ENCODE results near the gene VMAC.

VMAC gene

DNA sequence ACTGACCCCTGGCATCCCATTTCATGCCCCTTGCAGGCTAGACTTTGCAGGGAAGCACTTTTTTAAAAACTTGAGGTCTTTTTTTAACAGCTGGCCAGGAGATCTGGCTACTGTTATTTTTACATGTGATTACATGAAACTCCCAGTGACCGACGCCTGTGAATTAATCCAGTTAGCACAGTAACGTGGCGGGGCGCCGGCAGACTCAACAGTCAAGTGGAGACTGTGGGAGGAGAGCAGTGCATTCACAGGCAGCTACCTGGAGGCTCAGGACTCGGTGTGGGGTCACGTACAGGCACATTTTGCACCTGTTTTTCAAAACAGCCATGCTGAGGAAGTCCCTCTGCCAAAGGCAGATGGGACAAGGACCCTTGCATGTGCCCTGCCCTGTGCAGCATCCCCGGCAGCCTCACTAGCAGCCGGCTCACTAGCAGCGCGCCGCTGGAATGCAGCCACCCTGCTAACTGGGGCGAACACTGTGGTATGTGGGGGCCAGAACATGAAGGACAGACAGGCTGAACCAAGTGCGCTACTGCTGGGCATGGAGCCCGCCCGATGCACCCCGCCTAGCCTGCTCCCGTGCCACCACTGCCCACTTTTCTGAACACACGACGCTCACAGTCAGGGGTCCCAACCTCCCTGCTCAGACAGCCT is 28.1 kb downstream of the VMAC start:
- no peak for DNase-seq

GRCh38 chr19:5933391-5934068 is 28.9 kb downstream of the VMAC start:
- DNase-seq: no peak

GRCh38 chr19:5934069-5934401 is 29.4 kb downstream of the VMAC start:
- DNase-seq: no peak

- DNase-seq: no peak
These were observed 30.3 kb downstream of the VMAC start for GRCh38 chr19:5934774-5935472.

GRCh38 chr19:5935473-5936291 is 31.0 kb downstream of the VMAC start:
- no peak for DNase-seq

GRCh38 chr19:5936292-5936592 is 31.6 kb downstream of the VMAC start:
- no peak for DNase-seq

GRCh38 chr19:5937550-5937949 is 32.9 kb downstream of the VMAC start:
- DNase-seq: no peak

DNA sequence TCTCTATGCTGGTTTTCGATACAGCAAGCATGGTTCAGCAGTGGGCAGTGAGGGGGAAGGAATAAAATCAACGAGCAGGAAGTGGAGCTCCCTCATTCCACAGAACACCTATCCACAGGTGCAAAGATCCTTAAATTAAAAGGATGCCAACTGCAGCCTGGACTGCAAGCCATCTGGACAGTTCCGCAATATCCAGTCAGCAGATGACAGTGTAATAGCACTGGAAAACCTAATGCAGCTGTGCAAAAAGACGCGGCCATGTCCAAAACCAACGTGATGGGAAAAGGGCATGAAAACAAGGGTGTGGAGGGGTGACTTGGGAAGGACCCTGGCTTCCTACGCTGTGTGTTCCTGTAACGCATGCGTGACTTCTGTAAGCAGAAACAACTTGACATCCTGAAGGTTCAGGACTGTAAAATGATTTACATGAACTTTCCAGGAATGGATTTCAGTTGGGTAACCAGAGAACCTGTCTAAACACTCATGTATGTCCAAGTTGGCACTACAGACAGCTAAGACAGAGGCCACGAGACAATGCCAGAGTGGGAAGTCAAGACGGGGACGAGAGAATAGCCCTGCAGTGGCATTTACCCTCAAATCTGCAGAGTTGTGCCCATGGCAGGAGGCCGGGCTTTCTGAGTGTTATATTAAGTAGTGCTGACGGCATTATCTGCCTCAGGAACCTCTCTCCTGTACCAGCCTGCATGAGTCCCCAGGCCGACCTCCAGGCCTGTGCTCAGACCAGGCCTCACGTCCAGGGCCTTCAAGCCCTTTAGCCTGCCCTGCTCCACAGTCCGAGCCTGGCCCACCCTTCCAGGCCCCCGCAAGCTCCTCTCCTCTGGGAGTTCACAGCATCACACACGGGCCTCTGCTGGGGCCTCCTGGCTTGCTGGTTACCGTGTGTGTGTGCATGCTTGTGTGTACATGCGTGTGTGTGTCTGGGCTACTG is 35.9 kb downstream of the VMAC start:
- no peak for DNase-seq

DNA sequence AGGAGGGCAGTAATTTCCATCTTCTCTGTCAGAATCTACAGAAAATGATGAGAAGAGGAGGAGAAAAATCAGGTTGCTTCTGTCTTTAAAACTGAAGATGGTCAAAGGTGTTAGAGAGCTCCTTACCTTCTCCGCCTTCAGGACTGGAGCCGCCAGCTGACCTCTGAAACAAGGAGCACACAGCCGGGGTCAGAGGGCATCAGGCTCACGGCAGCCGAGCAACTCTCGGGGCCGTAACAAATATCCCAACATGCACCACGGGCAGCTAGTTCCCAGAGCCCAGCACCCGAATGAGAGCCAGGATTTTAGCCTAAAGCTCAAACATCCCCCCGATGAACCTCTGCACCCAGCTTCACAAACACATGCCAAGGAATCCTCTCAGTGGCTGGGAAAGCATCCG is 37.0 kb downstream of the VMAC start:
- DNase-seq: no peak

GRCh38 chr19:5943045-5943444 is 38.4 kb downstream of the VMAC start:
- no peak for DNase-seq

GRCh38 chr19:5943623-5944022 is 39.0 kb downstream of the VMAC start:
- DNase-seq: no peak

DNA sequence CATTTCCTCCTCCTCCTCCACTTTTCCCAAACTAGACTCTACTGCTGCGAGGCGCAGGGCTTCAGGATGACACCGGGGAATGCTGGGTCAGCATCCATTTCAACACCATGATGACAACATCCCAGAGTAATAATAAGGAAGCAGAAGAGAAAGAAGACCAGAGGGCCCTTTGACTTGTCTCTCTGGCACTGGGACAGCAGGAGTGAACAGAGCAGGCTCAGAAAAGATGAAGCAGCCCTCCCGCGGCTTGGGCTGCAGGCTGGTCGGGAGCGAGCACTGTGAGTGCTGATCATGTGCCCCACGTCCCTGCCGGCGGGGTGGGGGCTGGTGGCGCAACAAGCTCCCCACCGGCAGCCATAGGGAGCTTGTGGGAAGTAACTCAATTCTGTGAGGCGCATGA is 42.8 kb downstream of the VMAC start:
- no peak for DNase-seq

DNA sequence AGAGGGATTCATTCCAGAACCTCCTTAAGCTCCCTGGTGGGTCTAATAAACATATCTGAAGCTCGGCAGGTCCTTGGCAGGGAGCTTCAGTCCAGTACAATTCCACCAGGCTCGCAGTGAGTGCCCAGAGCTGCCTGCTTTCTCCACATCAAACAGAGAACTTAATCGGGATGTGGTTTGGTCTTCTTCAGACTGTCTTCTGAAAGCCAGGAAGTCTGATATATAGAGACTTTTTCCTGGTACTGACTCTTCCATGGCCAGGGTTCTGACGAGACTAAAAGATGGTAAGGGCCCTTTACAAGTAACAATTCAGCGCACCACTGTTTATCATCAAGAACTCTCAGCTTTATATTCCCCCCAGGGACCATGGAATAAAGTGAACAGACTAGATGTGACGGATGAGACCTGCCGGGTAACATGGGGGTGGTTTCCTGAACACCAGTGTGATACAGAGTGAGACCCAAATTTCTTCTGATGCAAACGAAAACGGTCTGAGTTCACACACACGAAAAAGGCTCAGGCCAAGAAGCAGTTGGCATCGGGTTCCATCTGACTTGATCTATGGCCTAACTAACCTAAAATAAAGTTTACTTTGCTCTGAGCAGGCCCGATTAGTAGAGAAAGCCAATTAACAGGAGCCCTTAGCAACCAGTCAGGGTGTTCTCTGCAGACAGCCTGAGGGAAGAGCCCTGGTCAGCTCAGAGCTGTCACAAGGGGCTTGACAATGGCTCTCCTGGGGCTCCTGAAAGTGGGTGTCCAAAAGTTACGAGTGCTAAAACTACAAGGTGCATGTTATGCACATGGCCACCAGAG is 44.3 kb downstream of the VMAC start:
- no peak for DNase-seq

DNA sequence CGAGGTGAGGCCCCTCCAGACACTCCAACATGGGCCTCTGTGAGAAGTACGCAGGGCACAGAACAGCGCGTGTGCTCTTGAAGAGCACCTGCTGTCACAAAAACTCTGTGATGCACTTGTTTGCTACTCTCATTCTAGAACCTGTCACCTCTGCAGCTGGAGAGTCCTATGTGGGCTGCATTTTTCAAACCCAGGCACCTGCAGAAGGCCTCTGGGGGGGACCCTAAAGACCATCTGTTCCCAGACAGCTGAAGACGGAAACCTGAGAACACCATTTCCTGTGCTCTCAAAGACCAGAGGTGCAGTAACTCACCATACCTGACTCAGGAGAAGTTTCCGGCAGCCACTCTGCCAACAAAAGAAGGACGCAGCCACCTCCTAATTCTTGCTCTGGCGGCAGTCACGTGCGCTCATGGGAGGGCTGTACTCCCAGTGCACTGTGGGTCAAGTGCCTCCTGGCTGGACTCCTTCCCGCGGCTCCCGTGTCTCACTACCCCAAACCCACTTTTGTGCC is 45.2 kb downstream of the VMAC start:
- DNase-seq: no peak

GRCh38 chr19:5950741-5951140 is 46.1 kb downstream of the VMAC start:
- no peak for DNase-seq

- no peak for DNase-seq
These were observed 46.7 kb downstream of the VMAC start for GRCh38 chr19:5951338-5951861.

DNA sequence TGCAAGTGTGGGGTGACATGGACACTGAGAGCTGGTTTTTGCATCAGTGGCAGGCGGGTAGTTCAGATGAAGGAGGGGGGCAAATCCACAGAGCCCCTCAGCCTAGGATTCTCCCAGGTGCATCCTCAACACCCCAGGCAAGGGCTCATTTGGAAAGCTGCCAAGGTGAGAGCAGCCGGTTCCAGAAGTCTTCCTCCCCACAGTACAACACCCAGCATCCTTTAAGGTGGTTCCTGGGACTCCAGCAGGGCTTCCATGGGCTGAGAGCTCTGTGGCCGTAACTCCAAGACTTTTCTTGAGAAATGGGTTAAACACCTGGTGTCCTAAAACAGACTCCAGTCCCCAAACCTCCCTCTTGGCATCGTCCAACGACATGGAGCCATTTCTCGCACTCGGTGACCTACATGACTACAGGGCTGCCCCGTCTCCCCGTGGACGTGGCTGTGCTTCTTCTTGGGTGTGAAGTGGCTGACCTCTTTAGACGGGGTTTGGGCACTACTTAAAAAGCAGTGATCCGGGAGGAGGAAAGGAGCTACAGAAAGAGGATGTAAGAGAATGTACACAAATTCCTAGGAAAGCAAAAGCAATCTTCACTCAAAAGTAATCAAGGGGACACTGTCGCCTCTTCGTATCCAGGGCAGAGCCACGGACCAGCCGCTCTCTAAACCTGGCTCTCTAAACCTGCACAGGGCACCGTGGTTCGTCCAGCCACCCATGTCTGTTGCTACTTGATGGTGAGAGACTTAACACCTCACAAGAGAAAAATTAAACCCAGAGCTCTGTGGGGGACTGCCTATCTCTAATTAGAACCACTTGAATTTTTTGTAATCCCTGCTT is 47.7 kb downstream of the VMAC start:
- no peak for DNase-seq

- DNase-seq: no peak
These were observed 48.4 kb downstream of the VMAC start for GRCh38 chr19:5953030-5953589.

DNA sequence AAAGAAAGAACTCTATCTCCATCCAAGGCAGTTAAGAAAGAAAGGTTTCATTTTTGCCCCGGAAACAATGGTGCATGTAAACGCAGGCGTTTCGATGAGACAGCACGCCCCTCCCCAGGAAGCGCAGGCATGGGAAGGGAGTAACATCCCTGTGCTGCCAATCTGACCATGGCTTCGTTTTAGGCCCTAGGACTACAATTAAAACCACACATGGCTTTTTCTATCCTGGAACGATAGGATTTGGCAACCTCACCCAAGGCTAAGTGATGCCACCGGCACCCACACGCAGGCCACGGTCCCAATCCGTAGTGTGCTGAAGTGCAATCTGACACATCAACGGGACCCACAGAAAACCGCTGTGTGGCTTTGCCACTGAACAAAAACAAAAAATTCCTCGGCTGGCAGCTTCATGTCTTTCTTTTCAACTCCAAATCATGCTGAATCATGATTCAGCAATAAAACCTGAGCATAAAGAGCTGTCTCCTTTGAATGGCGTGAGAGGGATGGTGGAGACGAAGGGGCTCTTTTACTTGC is 49.1 kb downstream of the VMAC start:
- no peak for DNase-seq

GRCh38 chr19:5954293-5954692 is 49.6 kb downstream of the VMAC start:
- no peak for DNase-seq

Data from GDM1 (cell line).